D721Med (cell line): Measurements from ENCODE around the gene SCN1A.

Experiments
- DNase-seq: peaks from one replicate; pipeline ENCODE4 v3.0.0; 2011; ENCODE audit warnings: low spot score; ENCODE audit not compliant: insufficient read length
- FAIRE-seq: peaks from 2 replicates; lab custom pipeline; 2011; peaks lifted over from hg19 to GRCh38; lab: Jason Lieb, UNC
- TF ChIP-seq, protein P1 (sequence below): IDR thresholded peaks from 2 replicates; pipeline ENCODE4 v1.5.1; 2012; ENCODE audit warnings: mild to moderate bottlenecking, control low read depth; ENCODE audit not compliant: insufficient read depth; ENCODE audit errors: missing control alignments

Gene SCN1A

DNA sequence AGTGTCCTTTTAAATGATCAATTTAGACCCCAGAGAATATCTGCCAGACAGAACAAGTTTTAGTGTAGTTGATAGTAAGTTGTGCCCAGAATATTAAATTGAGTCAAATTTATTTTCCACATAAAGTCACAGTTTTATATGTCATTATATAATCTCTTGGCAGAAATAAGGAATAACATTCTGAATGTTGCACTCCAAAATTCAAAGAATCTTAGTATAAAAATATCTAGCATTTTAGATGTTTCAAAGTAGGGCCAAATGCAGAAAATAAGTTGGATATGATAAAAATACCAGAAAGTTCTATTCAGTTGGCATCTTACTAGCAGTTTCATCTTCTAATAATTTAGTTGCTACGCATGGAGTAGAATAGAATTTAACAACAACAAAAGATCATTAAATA, 33.5 kb downstream of the SCN1A start:
- TF ChIP-seq, protein P1, sequence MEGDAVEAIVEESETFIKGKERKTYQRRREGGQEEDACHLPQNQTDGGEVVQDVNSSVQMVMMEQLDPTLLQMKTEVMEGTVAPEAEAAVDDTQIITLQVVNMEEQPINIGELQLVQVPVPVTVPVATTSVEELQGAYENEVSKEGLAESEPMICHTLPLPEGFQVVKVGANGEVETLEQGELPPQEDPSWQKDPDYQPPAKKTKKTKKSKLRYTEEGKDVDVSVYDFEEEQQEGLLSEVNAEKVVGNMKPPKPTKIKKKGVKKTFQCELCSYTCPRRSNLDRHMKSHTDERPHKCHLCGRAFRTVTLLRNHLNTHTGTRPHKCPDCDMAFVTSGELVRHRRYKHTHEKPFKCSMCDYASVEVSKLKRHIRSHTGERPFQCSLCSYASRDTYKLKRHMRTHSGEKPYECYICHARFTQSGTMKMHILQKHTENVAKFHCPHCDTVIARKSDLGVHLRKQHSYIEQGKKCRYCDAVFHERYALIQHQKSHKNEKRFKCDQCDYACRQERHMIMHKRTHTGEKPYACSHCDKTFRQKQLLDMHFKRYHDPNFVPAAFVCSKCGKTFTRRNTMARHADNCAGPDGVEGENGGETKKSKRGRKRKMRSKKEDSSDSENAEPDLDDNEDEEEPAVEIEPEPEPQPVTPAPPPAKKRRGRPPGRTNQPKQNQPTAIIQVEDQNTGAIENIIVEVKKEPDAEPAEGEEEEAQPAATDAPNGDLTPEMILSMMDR: no peak
- no peak for FAIRE-seq
- DNase-seq: no peak

DNA sequence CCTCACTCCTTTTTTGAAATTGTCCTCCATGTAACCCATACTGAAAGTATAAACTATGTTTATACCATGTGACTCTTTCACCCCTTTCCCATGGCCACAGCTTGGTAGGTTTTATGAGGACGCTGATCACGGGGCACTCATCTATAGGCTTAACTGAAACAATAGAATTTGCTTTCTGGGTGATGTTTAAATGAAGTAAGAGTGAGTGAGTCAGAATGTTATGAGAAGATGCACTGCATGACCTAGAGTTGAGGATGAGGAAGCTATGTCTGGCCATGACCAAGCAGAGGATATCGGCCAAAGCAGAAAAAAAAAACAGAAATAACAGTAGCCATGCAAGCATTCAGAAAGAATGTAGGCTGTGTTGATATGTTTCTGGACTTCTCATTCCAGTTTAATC, 34.9 kb downstream of the SCN1A start:
- TF ChIP-seq, protein P1: no peak
- FAIRE-seq (no peak), DNase-seq (no peak)

DNA sequence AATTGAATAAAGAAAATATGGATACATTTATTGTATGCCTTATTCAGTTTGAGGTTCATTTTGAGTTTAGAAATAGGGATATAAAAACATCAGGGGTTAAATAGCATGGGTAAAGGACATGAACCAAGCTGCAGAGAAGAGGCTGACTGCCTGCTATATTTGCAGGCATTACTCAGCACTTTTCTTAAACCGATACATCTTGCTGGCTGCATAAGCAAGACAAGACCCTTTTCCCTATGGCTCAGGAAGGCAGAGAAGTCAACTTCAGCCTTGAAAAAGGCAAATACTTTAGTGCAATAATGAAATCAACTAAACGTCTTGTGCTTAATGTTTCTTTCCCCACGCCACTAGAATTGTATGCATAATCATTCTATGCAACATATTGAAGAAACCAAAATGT, 36.4 kb downstream of the SCN1A start:
- DNase-seq: no peak
- TF ChIP-seq, protein P1: no peak
- no peak for FAIRE-seq

DNA sequence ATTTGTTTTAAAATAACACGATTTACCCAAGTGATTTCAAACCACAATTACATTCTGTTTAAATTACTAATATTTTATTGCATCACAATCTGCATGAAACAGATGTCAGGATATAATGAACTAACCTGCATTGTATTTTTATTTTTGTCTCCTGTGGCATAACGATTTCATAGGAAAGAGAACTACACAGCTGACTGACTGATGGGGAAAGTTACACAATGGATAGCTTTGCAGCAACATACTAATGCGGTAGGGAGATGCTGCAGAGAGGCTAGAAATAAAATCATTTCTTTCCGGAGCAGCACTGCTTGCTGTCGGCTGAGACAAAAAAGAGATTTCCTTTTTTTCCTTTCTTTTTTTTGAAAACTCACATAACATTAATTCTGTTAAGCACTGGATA, 36.9 kb downstream of the SCN1A start:
- DNase-seq (no peak), FAIRE-seq (no peak)
- TF ChIP-seq, protein P1: no peak

DNA sequence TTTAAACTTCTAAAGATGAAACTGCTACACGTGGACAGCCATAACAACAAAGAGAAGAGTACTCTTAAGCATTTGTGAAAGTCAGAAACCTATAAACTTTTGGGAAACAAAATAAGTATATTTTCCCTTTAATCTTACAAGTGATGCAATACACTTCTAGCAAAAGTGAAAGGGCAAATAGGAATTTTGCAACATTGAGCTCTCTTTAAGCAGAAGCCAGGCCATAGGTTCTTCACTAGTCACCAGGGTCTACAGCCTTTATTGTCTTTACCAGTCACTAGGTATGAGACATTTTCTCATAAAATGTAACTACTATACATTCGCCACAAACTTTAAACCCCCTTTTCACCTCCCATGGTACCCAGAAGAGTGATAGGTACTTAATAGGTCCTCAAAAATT, 37.5 kb downstream of the SCN1A start:
- no peak for DNase-seq
- TF ChIP-seq, protein P1: no peak
- no peak for FAIRE-seq

DNA sequence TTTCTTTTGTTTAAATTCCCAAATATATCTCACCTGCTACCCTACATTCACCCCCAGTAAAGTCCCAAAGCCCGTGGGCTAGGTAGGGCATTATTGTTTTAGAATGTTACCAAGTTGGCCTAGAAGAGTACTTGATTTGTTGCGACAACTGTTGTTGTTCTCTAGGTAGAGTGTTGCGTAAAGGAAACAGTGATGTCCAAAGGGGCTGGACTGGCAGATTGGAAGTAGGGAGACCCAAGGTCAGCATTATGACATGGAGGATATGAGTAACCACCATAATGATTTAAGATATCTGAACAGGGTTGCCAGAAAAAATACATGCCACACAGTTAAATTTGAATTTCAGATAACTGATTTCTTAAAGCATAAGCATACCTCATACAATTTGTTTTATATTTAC, 39.2 kb downstream of the SCN1A start:
- no peak for DNase-seq
- TF ChIP-seq, protein P1: no peak
- no peak for FAIRE-seq

DNA sequence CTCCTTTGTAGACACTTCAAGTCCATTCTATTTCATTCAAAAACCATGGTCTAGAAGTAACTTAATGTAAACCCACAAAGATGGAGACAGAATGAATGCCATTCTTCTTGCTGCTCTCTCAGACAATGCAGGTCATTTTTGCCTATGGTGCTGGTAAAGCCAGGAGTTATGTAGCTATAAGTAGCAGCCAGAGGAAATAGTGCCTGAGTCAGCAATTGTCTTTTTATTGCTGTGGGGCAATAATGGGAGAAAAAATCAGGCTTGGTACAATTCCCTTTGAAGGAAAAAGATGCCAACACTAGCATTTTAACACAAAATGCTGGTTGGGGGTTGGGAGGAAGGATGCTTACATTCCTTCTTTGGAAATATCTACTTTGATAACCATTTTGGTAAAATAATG, 43.5 kb downstream of the SCN1A start:
- FAIRE-seq (no peak), DNase-seq (no peak)
- TF ChIP-seq, protein P1: no peak
